Measurements from ENCODE around the gene C3orf22.

GRCh38 chr3:126538966-126539365 lies 19.8 kb downstream of the C3orf22 start:
- TF ChIP-seq POLR2AphosphoS5 (IDR thresholded peaks at IDR 0.05) (no peak), CTCF (IDR thresholded peaks at IDR 0.05; ENCODE audit: poor library complexity, severe bottlenecking) (no peak), REST (IDR thresholded peaks at IDR 0.05; ENCODE audit: borderline replicate concordance) (no peak), EP300 (conservative IDR thresholded peaks at IDR 0.05; ENCODE audit: poor library complexity, severe bottlenecking) (no peak), SMC3 (conservative IDR thresholded peaks at IDR 0.05; ENCODE audit: poor library complexity) (no peak), TAF1 (IDR thresholded peaks at IDR 0.05; ENCODE audit: low read depth) (no peak), MXI1 (conservative IDR thresholded peaks at IDR 0.05; ENCODE audit: poor library complexity, severe bottlenecking) (no peak), EZH2 (IDR thresholded peaks at IDR 0.05; ENCODE audit: borderline replicate concordance, insufficient read depth, low read length, poor library complexity, severe bottlenecking) (no peak), RAD21 (conservative IDR thresholded peaks at IDR 0.05) (no peak)

Measured in neural cell (in vitro differentiated cells).